ENCODE measurements around the gene SLC38A11.

SLC38A11 gene

GRCh38 chr2:164976301-164976700 lies 21.0 kb upstream of the SLC38A11 start:
- Histone ChIP-seq H3K4me3 (IDR thresholded peaks at IDR 0.05; ENCODE audit: insufficient read depth, low read depth, low read length) (no peak overlapping the region), H3K27me3 (ENCODE audit: insufficient read depth, low read depth) (no peaks in the 10 kb centered on the region), H3K4me1 (ENCODE audit: low read depth, poor library complexity, severe bottlenecking) (no peaks in the 10 kb centered on the region), H2AFZ (ENCODE audit: low read depth) (no peak overlapping the region), H3K9ac (no peak overlapping the region), H3K27ac (no peak overlapping the region), H3K4me2 (no peak overlapping the region), H4K20me1 (ENCODE audit: insufficient read depth) (no peaks in the 10 kb centered on the region), H3K36me3 (ENCODE audit: insufficient read depth) (no peaks in the 10 kb centered on the region), H3K79me2 (ENCODE audit: insufficient read depth, low read depth) (no peaks in the 10 kb centered on the region)
- TF ChIP-seq CTCF (conservative IDR thresholded peaks at IDR 0.05; ENCODE audit: low read depth, low read length) = no peak

DNA sequence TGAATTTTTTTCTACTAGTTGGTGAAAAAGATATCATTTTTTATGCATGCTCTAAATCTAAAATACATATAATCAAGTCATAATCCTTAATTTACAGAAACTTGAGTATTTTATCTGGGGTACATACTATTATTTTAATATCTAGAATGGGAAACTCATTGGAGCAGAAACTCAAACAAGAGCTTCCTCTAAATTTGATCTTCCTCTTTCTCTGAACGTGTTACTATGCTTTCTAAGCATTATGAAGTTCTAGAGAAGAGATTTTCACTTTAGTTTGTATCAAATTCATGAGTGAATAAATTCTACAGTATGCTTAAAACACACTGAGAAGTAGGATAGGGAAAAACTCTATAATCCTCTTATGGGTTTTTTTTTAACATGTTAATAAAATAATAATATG lies 20.6 kb upstream of the SLC38A11 start:
- Histone ChIP-seq H3K4me3 (IDR thresholded peaks at IDR 0.05; ENCODE audit: insufficient read depth, low read depth, low read length) (no peak overlapping the region), H3K4me1 (ENCODE audit: low read depth, poor library complexity, severe bottlenecking) (no peaks in the 10 kb centered on the region), H2AFZ (ENCODE audit: low read depth) (no peak overlapping the region), H3K9ac (no peak overlapping the region), H4K20me1 (ENCODE audit: insufficient read depth) (no peaks in the 10 kb centered on the region), H3K79me2 (ENCODE audit: insufficient read depth, low read depth) (no peaks in the 10 kb centered on the region), H3K27ac (no peak overlapping the region), H3K36me3 (ENCODE audit: insufficient read depth) (no peaks in the 10 kb centered on the region), H3K27me3 (ENCODE audit: insufficient read depth, low read depth) (no peaks in the 10 kb centered on the region), H3K4me2 (no peak overlapping the region)
- no peak for TF ChIP-seq CTCF (conservative IDR thresholded peaks at IDR 0.05; ENCODE audit: low read depth, low read length)

GRCh38 chr2:164974221-164974620 lies 18.9 kb upstream of the SLC38A11 start:
- no peak overlapping the region for H3K9ac ChIP-seq
- no peaks in the 10 kb centered on the region for H3K36me3 ChIP-seq (ENCODE audit: insufficient read depth)
- no peak overlapping the region for H3K27ac ChIP-seq
- H4K20me1 ChIP-seq (ENCODE audit: insufficient read depth) = no peaks in the 10 kb centered on the region
- no peak overlapping the region for H3K4me2 ChIP-seq
- no peak for TF ChIP-seq CTCF (conservative IDR thresholded peaks at IDR 0.05; ENCODE audit: low read depth, low read length)
- H2AFZ ChIP-seq (ENCODE audit: low read depth) = no peak overlapping the region
- H3K4me3 ChIP-seq (IDR thresholded peaks at IDR 0.05; ENCODE audit: insufficient read depth, low read depth, low read length) = no peak overlapping the region
- no peaks in the 10 kb centered on the region for H3K4me1 ChIP-seq (ENCODE audit: low read depth, poor library complexity, severe bottlenecking)
- no peaks in the 10 kb centered on the region for H3K27me3 ChIP-seq (ENCODE audit: insufficient read depth, low read depth)
- H3K79me2 ChIP-seq (ENCODE audit: insufficient read depth, low read depth) = no peaks in the 10 kb centered on the region

- H2AFZ ChIP-seq (ENCODE audit: low read depth) = no peak overlapping the region
- no peaks in the 10 kb centered on the region for H3K4me1 ChIP-seq (ENCODE audit: low read depth, poor library complexity, severe bottlenecking)
- no peak overlapping the region for H3K4me2 ChIP-seq
- no peaks in the 10 kb centered on the region for H3K36me3 ChIP-seq (ENCODE audit: insufficient read depth)
- no peak overlapping the region for H3K27ac ChIP-seq
- H3K79me2 ChIP-seq (ENCODE audit: insufficient read depth, low read depth) = no peaks in the 10 kb centered on the region
- no peak overlapping the region for H3K4me3 ChIP-seq (IDR thresholded peaks at IDR 0.05; ENCODE audit: insufficient read depth, low read depth, low read length)
- no peaks in the 10 kb centered on the region for H3K27me3 ChIP-seq (ENCODE audit: insufficient read depth, low read depth)
- H4K20me1 ChIP-seq (ENCODE audit: insufficient read depth) = no peaks in the 10 kb centered on the region
- no peak overlapping the region for H3K9ac ChIP-seq
- TF ChIP-seq CTCF (conservative IDR thresholded peaks at IDR 0.05; ENCODE audit: low read depth, low read length) = no peak
Observed at GRCh38 chr2:164972216-164972615, 16.9 kb upstream of the SLC38A11 start.
